Stimulated activated CD8-positive, alpha-beta memory T cell treated with anti-CD3 and anti-CD28 coated beads, Interleukin-12 subunit alpha, Interleukin-12 subunit beta, amount 100 ng/mL, for 24 hours (primary cell): Measurements from ENCODE around the gene CDK6.

Source experiments
- DNase-seq: peaks from one replicate; pipeline ENCODE4 v3.0.0-alpha.2; 2020; ENCODE audit errors: extremely low read depth

The CDK6 gene

DNA sequence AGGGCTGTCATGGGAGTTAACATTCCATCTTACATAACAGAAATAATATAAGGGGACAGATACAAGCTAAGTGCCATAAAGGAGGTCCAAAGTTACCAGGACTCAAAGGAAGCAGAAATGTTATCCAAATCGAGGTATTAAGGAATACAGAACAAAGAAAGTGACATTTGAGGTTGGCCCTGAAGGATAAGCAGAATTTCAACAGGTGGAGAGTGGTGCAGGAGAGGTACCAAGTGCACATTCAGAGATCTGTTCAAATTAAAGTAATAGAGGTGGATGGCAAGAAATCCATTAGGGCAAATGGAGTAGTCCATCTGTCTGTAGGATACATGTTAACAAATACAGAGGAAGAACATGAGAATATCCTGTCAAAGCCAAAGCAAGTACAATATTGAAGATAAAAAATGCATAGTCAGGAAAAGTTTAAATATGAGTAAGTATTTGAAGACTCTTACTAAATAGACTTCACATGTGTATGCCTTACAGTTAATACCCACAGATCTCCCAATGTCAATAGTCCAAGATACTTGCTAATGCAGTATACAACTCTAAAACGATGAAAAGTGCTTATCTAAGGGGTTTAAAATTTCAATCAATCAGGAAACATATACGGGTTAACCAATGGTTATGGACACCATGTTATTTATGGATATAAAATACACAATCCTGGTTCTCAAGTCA, 10.0 kb downstream of the CDK6 start:
- DNase-seq: no peak

DNA sequence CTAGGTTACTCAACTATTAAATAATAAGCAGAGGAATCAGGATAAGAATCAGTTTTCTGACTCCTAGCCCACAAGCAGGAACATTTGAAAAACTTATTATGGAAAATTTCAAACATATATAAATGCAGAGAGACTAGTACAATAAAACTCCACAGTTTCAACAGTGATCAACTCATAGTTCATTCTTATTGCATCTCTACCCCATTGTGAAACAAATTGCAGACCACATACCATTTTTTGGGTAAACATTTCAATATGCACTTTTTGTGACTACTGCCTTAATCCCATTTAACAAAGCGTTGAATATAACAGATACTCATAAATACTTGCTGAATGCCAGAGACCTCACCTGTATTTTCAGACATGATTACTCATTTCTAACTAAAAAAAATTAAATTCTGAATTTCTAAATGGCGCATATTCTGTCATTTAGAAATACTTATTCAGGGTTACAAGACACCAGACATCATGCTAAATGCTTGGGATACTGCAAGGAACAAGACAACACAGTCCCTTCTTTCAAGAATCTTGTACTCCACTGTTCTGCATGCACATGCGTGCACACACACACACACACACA, 11.4 kb downstream of the CDK6 start:
- DNase-seq: no peak

DNA sequence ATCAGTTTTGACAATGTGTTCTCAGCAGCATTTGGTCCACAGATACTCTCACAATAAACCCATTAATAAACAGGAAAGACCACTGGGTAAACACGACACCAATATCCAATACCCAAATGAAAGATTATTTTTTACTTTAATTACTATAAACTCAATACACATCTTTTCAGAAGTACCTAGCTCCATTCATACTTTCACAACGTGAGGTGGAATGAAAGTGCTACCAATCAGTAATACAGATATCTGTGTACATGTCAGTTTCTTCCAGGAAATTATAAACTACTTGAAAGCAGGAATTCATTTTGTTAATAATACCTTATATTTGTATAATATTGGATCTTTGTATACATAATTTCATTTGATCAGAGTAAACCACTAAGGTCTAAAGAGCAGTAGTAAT, 11.9 kb downstream of the CDK6 start:
- DNase-seq: no peak

DNA sequence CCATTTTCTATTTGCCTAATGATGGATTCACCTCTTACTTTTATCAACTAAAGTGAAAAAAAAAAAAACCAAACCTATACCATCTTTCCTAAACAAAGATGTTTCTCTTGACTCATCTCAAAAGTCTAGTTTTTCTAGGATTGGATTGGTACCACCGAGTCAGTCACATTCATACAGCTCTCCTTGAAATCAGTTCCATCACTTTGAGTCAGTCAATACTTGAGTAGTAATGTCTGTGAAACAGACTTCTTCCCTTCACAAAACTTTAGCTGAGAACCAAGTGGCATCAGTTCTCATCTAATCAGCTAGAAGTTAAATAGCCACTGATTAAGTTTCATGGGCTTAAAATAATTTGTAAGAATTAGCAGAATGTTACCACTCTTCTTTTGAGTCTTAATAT, 13.3 kb downstream of the CDK6 start:
- no peak for DNase-seq

DNA sequence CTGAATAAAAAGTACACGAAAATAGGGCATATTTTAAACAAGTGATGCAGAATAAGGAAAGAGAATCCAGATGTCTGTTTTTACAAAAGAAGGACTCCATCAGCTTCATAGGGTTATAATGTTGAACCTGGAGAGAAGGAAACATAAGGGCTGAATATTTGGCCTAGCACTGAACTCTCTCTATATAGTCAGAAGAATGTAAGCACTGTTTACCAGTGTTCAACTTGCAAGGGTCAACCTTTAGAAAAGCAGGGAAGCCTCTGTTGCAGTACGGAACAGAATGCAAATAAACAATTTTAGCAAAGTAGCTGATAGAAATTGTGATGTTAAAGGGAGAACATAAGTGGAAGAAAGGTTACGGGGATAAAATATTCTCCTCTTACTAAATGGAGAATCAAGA, 16.2 kb downstream of the CDK6 start:
- no peak for DNase-seq

DNA sequence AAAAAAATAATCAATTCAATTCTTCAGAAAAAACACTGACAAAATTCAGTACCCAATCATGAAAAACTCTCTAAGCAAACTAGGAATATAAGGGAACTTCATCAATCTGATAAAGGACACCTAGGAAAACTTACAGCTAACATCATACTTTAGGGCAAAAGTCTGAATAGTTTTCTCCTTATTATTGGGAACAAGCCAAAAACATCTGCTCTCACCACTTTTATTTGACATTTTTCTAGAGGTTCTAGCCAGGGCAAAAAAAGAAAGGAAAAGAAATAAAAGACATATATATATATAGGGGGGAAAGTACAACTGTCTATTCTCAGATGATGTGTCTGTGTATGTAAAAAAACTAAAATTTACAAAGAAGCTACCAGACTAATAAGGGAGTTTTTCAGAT, 19.0 kb downstream of the CDK6 start:
- DNase-seq: no peak

DNA sequence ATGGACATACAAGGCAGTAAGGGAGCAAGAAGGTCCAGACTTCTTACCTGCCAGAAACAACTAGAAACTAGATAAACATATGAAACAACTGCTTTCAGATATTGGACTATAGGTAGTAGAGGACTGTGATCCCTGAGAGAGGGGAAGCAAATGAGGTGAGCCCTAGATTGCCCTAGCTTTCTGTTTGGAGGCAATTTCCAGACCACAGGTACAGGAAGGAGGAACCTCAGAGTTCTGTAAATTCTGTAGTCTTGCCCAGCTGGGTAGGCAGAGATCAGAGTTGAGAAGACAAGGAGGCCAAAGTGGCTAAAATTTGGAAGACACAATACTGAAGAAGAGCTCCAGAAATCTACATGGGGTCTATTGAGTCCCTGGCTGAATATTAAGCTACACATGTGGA, 21.0 kb downstream of the CDK6 start:
- no peak for DNase-seq

DNA sequence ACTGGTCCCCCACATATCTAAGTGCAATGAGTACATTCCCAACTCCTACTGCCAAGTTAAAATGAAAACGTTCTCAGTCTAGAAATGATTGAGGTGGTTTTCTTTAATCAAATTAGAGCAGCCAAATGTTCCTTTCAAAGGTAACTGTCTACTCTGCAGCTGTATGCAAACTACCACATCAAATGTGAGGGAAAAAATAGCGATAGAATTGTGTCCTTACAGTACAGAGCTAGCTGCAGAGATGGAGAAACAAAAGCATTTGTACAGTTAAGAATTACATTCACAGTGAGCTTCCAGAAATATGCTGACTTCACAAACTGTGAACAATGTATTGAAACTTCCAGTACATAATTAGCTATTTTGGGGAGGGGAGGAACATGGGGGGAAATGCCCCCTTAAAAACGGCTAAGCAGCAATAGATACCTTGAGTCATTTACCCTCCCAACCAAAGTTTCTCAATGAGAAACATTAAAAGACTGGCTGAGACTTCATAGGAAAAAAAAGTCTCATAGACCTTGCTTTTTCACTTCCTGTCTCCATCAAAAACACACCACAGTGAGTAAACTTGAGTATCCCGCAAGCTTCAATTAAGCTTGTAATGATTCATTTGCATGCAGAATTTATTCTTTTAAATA, 22.9 kb downstream of the CDK6 start:
- DNase-seq: no peak

DNA sequence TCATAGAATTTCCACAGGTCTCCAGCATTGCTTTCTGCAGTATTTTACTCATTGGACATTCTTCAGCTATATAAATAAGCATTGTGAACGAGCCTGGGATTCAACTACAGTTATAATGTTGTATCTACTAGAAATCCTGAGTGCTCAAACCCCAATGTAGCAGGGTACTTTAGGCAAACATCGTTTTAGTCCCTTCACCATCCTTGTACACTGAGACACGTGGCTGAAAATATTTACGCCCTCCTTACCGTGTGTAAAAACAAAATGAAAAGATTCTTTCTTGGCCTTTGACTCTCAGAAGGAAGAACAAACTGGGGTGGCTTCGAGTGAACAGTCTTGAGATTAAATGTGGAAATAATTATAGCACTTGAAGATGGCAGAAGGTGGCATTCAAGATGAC, 25.2 kb downstream of the CDK6 start:
- no peak for DNase-seq

DNA sequence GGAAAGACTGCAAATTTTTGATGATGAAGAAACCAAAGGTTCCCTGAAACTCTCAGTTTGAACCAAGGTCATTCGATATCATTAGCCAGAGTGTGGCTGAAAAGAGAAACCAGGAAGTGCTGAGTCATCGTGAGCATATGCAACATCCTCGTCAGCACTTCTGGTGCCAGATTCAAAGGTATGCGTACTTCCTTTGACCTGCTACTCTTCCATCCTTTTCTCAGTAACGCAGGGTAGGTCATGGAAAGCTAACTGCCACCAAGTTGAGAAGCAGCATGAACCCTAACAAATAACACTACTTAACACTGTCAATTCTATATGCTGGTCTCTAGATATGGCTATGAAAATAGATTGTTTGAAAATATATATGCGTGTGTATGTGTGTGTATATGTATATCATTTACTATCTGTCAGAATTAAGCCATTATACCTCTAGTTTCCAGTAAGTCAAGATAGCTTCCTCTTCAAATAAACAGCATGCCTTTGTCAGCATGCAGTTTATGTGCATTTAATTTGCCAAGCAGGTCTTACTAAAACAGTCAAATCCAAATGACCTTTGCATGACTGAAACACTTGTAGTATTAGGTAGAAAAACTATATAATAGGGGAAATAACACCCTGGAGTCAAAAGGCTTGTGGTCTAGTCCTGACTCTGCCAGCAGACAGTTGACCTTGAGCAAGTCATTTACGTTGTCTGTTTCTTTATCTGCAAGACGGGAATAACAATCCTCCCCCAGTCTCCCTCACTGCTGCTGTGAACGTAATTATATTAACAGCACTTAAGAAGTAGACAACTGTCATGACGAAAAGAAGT, 26.4 kb downstream of the CDK6 start:
- no peak for DNase-seq

DNA sequence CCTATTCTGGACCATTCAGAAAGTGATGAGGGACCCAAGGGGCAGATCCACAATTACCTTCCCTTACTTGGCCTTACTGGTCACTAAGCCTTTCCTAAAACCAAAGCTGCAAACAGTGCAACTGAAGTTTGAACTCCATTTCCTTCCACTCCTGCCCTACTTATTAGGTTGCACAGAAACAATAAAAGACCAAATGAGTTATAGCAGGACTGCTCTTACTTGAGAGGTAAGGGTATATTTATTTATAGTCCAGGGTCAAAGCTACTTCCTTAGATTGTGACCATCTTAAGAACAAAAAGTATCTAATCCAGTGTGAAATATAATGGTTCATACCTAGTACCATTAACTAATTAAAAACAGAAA, 27.0 kb downstream of the CDK6 start:
- no peak for DNase-seq

DNA sequence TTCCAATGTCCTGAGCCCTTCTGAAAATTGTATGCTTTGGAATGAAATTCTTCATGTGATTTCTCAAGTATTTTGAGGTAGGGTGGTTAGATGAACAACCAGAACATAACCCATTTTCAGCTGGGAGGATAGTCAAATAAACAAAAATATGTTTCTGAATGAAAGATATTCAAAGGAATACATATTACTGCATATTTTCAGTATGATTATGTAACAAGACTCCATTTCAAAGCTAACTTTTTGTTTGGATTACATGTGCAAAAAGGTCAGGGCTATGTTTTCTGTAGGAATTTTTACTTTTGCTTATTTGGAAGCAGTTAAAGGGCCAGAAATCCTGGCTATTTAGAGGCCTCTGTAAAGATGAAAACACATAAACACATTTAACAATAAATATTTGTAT, 27.7 kb downstream of the CDK6 start:
- DNase-seq: no peak

DNA sequence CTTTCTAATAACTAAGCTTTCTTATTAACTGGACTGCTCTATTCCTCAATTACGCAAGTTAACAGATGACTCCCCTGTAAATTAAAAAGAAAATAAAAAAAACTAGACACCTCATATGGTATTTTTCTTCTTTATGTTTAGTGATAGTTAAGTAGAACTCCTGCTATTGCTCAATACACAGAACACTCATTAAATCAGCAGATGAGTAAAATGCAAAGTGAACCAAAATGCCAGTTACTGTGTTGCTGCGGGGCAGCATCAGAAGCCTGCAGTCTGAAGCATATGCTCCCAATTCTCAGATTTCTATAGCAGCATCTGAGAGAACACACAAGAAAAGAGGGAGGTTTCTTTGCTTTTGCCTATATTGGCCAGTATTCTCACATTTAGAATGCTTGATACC, 28.4 kb downstream of the CDK6 start:
- DNase-seq: no peak

DNA sequence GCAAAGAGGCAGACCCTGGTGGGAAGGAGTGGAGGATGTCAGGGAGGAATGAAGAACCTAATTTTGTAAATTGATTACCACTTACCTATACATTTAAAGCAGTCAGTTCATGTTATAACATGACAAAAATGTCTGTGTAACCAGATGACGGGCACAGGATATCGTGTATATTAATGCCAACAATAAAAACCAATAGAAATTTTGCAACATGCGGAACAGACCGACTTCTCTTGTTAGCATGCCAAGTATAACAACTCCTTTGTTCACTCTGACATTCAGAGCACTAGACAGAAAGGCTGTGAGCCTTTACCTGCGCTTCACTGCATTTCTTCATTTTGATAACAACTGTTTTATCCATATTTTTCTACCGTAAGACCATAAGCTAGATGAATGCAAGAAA, 29.9 kb downstream of the CDK6 start:
- DNase-seq: no peak

DNA sequence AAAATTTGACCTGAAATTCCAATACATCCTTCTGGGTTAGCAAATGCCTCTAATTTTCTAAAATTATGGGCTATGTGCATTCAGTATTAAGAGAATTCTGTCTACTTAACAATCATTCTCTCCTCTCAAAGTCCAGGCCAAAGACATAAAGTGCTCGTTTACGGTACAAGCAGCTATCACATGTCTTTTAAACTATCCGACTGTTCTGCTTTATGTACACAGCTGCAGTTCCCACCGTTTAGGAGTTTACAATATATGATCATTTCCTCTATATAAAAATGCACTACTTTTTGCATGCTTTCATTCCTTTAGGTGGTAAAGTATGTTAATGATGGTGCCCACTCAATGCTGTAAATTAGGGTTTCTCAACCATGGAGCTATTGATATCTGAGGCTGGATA, 34.0 kb downstream of the CDK6 start:
- DNase-seq: no peak

DNA sequence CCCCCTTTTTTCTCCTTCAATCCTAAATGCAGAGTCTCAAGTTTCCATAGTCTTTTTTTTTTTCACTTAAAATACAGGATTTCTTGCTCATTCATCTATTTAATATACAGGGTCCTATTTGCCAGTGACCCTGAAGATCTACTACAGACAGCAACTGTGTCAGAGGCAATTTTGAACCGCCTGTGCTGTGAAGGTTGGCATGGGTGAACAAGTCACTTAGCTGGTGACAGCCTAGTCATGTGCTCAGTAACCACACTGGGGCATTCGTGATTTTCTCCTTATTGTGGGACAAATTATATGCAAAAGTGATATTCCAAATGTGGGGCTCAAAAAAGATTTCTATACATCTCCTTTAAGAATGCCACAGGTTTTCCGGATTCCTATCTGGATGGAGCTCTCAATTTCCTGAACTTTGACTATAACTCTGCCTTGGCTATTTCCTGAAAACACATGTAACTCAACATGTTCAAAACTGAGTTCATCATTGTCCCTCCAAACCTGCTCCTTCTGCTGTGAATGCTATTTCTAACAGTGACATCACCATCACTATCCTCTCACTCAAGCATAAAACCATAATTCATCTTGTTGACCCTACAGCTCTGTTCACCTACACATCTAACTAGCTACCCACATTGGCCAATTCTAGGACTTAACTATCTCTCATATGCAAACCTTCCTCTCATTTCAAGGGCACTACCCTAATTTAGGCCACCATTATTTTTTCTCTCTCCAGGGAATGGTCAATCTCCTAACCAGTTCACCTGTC, 36.7 kb downstream of the CDK6 start:
- DNase-seq: no peak

DNA sequence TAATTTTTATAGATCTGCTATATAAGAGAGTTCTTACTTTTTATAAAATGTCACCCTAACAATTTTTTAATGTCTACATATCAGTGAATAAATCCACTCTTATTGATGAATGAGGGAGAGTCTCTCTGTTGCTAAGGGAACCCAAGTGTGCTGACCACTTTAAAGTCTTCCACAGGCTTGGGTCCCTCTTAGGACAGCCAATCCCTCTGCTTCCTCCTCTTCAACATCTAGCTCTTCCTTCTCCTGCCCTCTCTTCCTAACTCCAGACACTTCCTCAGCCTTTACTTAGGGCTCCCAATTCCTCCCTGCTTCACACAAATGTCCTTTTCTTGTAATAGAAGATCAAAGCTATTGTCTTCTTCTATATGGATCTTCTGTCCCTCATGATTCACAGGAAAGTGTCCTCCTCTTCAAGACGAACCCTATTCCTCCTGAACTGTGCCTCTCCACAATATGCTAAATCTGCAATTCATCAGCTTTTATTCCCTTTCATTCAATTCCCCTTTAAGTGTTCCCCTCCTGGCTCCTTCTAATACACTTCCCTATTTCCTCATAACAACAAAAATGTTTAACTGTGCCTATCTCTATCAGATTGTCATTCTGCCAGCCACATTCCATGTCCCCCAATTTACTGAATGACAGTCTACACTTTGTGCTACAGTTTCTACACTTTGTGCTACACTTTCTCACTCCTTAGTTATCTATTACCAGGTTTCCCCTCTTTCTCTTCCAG, 37.7 kb downstream of the CDK6 start:
- no peak for DNase-seq

DNA sequence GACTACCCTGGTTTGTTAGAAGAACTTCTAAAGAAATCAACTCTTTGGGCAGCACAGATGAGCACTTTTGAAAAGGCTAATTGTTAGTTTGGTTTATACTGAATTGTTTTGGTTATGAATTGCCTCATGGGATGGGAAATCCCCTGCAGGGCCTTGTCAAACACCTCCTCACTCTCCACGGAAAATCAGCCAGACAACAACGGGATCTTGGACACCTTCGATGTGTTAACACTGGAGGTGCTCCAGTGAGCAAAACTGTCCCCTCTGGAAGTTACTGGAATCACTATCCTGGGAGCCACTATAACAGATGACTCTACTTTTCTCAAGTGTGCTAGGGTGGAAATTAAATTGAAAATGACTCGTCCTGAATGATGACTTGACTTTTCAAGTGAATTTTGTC, 38.7 kb downstream of the CDK6 start:
- DNase-seq: no peak

DNA sequence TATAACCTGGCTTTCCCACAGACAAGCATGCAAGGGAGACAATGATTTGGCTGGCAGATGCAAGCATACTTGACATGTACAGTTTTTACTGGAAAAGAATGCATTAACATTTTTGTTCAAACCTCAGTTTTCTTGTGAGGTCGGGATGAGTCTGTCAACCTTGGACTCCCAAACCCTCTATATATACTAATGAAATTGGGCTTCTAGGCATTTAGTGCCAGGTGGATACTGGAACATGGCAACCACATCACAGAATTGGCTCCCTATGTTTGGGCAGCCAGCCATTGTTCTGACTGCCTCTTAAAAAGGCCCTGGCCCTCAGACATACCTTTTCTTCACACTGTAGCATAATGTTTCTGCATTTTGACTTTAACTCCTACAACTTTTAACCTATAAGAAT, 39.1 kb downstream of the CDK6 start:
- DNase-seq: no peak

DNA sequence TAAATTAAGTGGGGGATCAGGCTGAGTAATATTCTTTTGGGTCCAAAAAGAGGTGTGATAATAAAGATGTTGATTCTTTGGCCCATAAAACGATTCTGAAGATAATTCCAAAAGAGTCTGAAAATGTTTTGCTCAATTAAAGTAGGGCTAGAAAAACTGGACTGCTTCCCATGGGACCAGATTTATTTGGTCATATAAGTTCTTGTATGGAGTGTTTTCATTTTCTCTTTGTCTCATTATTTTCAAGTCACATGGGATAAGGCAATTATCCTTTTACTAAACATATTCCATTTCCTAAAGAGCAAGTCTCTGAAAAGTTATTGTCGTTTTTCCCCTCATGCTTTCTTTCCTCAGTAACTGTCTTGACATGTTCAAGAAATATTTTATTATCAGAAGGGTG, 41.5 kb downstream of the CDK6 start:
- no peak for DNase-seq

DNA sequence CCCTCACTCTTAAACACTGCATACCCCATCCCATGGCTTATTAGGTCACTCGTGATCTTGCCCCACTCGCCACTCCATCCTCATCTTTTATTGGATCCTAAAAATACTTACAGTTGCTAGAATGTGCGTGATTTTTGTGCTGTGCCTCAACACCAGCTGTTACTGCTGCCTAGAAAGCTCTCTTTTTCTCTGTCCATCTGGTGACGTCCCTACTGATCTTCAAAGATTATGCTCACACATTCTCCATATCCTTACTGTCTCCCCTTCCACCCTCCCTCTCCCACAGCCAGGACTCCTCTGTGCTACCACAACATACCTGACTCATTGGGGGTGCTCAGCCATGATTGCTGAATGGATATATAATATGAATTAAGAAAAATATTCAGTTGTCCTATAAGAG, 42.0 kb downstream of the CDK6 start:
- no peak for DNase-seq
